ENCODE measurements around the gene RPAP3.
"Not testable (repeated sequence)": the region's sequence is repeated elsewhere in the genome, so short reads cannot be mapped to it uniquely, and the experiment has no call there.

The RPAP3 gene

DNA sequence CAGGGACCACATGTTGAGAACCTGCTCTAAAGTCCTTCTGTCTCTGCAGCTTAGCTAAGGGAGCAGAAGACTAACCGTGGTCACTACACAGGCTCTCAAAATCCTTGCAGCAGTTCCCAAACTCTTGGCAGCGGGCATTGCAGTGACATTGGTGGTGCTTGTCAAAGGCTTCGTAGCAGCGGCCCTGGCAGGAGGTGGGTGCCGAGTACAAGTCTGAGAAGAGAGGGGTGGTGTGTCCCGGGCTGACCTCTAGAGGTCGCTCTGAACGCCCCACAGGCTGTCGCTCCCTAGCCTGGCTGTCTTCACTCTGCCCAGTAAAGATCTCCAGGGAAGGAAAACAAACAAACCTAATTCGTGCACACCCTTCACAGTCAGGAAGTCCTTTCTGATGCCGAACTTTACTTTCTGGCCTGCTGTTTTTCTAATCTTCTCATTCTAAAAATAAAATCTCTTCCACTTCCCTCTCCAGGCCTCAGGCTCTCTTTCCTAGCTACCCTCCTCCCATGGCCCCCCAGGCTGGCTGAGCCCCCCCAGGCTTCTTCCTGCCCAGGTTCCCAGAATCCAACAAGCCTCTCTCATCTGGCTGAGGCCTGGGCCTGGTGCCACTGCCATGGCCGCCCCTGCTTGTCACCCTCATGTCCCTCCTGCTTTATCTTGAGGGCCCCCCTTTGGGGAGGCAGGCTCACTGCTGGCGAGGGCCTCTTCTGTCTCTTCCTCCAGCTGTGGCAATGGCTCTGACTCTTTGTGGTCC is 11.8 kb upstream of the RPAP3 start:
- peak; percentile 19 for DNase-seq

DNA sequence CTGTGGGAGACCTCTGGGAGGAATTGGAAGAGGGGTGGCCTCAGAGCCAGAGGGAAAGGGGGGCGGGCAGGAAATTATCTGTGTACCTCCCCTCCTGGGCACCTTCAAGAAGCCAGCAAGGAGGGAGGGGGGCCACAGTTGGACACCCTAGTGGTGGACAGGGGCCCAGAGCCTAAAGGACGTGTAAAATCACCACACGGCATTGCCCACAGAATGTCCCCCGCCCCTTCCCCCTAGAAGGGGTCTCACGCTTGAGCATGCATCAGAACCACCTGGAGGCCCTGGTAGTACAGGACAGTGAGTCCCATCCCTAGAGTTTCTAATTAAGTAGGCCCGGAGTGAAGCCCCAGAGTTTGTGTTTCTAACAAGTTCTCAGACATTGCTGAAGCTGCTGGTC is 11.2 kb upstream of the RPAP3 start:
- no peak for DNase-seq

DNA sequence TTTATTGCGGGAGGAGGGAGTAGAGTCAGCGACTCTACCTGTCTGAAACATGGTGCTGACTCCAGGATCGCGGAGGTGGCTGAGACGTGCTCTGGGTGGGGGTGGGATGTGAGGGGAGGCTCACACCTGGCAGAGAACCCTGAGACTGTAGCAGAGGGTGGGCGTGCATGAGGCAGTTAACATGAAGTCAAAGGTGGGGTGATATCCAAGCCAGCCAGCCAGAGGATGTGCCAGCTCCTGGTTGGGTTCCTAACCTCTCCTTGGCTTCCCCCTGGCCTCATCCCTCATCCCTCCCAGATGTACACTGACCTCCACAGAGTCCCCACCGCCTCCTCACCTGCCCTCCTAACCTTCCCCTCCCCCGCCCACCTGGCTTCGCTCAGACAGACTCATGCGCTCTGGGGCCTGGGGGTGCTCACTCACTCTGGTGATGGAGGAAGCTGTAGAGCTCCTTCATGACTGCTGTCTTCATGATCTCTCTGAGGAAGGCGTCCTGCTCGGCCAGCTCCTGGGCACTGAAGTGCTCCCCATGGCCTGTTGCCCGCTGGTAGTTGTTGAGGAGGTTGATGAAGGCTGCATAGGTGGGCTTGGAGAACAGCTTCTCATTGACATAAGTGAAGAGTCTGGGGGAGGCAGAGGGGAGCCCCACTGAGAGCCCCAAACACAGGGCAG is 10.2 kb upstream of the RPAP3 start:
- DNase-seq, result no peak

DNA sequence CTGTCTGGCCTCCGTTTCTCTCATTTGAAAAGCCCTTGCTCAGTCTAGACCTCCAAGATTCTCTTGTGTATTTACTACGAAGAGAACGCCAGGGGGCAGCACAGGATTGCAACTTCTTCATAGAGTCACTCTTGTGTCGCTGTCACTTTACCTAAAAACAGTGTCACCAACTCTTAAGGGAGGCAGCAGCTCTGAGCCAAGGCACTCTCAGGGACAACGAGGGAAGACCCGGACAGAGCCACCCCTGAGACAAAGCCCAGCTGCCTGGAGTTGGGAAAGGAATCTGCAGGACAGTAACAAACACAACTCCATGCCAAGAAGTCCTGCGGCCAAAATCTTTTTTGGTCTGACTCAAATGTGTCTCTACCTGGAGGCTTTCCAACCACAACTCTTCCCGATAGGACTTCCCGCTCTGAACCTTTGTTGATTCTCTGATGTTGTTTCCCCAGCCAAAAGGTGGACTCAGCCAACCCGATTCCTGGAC is 9.6 kb upstream of the RPAP3 start:
- DNase-seq, result peak; percentile 67

DNA sequence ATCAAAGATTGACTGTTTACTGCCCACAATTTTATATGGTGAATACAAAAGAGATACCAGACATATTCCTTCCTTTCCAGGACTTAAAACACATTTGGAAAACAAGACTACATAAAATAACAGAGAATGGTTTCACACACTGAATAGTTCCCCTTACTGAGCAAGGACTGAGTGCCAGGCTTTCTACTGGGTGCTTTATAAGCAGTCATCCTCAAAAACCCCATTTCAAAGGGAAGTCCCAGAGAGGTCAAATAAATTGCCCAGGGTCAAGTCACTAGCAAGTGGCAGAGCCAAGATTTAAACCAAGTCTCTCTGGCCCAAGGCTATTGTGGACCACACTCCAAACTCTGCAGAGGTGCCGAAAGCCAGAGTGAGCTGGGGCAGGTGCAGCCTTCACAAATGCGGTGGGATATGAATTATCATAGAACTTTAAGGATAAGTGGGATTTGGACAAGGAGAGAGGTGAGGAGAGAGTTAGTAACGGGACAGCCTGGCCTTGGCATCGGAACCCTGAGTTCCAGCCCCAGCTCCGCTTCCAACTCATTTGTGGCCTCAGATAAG is 9.1 kb upstream of the RPAP3 start:
- DNase-seq, result no peak

DNA sequence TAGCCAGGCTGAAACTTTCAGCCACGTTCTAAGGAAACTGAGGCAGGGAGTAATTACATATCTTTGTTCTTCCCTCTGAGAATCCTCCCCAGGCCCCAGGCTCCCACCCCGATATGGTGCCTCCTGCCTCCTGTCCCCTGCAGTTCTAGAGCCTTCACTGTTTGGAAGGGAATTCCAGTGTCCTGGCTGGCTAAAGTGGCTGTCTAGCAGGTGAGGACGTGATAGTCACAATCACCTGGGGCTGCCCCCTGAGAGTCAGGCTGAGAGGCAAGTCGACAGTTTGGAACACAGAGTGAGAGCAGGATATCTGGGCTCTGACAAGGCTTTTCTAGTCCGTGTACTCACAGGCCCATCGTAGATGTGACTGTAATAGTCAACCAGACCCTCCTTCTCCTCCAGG is 6.3 kb upstream of the RPAP3 start:
- no peak for DNase-seq

DNA sequence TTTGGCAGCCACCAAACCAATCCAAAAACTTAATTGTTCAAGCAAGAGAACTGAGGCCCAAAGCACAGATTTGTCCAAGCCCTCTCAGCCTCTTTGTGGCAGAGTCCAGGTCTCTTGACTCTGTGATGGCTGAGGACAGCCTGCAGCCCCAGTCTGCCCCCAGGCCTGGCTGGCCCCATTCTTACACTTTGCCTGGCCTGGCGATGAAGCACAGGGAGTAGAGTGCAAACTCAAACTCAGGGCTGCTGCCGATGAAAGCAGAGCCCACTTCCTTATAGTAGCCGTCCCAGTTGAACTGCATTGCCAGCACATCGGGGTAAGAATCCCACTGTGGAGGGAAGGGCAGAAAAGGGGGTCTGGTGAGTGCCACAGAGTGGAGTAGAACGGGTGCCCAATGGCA is 5.6 kb upstream of the RPAP3 start:
- no peak for DNase-seq

DNA sequence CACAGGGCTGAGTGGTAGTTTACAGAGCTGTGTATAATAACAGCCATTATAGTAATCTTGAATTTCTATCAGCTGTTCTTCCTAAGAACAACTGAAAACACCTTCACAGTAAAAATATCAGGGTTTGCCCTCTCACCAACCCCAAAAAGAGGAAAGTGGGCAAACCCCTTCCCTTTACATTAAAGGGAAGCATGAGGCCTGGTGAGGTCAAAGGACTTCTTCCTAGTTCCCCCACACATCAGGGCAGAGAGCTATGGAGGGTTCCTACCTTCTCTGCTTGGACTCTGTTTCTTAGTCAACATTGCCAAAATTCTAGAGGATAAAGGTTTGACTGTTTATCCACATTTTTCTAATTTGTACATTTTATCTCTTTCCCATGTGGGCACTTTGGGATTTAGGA is 4.4 kb upstream of the RPAP3 start:
- DNase-seq, result no peak

DNA sequence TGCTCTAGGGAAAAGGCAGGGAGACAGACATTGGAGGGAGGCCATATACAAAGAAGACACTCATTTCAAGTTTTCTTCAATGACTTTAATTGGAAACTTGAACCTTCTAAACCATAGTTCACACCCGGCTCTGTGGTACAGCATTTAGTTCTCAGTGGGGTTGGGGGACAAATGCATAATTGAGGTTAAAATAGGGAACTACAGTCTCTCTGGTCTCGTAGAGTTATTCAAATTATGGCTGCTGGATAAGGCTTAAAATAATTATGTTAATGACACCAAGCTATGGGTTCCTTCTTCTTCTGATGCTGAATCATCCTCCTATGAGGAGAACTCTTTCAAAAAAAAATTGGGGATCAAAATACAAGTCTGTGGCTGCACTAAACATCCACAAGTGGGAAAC is 3.8 kb upstream of the RPAP3 start:
- no peak for DNase-seq

DNA sequence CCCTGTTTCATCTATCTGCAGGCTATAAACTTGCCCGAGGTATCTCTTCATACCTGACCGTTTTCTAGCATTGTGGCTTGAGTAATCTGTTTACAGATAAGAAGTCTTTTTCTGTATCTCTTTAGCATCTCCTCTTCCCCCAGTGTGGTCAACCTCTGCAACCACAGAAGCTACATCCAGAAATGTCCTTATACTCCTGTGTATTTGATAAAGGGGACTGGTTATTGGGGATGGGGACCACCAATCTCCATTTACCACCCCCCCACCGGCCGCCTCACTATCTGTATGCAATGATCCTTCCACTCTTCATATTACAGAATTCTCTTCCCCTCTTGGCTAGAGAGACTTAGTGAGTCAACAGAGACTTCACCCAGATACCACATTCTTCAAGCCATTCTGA is 3.4 kb upstream of the RPAP3 start:
- no peak for DNase-seq

DNA sequence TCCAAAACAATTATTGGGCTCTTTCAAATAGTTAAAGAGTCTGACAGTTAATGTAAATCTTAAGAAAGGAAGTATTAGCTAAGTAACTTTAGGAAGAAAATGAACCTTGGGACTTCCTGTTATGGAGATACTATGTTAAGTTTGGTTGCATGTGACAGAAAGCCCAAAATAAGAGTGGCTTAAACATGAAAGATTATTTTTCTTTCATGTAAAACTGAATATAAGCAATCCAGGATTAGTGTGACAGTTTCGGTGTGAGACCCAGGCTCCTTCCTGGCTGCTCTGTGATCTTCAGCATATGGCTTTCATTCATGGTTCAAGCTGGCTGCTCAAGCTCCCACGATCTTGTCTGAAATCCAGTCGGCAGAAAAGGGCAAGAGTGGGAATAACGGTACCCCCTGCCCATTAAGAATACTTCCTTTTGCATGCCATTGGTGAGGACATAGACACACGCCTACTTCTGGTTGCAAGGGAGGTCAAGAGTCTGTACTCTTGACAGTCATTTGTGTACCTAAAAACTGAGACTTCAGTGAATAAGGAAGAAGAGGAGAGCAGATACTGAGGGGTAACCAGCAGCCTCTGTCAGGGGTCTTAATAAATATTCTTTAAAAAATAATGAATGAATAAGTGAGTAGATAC is 2.2 kb upstream of the RPAP3 start:
- no peak for DNase-seq

DNA sequence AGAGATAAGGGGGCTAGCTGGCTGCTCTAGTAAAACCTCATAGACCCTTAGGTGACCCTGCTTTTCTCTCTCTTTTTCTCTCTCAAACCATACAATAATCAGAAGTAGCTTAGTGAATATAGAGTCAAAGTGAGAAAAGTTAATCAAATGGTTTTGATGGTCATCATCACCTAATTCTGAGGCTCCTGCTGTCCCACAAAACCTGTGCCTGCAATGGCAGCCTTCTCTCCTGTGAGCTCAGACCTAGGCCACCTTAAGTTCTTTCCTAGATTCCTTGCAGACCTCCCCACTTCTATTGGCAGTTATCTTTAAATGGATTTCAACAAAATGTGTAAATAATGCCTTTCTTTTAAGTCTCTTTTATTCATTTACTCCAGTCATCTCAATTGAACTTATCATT is 1.5 kb upstream of the RPAP3 start:
- DNase-seq, result no peak

DNA sequence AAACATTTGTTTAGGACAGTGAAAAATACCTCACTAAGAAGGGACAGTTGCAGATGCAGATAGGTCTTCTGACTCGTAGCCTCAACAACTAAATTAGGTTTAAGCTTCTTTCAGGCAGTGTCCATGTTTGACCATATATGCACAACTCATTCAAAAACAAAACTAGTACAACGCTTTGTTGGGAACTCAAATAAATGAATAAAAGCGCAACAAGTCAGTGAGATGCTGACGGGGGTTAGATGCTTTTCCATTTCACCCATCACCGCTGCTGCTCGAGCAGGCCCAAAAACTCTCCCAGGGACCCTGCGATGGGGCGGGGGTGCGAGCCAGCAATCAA is 633 bp downstream of the RPAP3 start:
- DNase-seq, result no peak

DNA sequence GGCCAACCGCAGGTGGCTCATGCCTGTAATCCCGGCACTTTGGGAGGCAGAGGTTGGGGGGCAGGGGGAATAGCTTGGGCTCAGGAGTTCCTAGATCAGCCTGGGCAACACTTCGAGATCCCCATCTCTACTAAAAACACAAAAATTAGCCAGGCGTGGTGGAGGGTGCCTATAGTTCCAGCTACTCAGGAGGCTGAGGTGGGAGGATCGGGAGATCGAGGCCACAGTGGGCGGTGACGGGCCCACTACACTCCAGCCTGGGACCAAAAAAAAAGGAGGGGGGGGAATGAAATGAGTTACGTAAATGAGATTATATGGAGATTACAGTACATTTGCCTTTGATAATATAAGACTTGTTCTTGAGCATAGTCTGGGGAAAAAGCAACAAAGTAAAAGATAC is 1.1 kb downstream of the RPAP3 start:
- no peak for DNase-seq

DNA sequence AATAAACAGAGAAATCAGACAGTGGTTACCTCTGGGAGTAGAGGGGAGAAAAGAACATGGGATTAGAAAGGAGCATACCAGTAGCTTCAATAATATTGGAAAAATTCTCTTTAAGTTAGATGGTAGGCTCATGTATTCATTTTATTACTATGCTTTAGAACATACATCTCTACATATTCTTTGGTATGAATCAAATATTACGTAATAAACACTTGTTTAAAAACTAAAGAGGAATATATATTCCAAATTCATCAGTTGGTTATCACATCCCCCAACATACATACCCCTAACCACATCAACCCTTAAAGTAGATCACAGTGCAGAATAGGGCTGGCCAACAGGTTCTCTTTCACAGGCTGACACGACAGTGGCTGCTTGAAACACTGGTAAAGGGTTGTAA is 5.6 kb downstream of the RPAP3 start:
- DNase-seq, result no peak

DNA sequence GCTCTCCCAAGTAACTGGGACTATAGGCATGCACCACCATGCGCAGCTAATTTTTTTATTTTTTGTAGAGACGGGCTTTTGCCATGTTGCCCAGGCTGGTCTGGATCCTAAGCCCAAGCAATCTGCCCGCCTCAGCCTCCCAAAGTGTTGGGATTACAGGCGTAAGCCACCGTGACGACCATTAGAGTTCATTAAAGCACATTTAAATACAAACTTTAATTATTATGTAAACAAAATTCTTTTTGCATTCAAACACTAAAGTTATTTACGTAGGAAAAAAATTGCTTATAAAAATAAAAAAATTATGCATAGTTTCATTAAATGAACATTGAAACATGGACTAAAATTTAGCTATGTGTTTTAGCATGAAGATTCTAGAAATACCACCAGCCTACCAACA is 7.2 kb downstream of the RPAP3 start:
- DNase-seq, result no peak

DNA sequence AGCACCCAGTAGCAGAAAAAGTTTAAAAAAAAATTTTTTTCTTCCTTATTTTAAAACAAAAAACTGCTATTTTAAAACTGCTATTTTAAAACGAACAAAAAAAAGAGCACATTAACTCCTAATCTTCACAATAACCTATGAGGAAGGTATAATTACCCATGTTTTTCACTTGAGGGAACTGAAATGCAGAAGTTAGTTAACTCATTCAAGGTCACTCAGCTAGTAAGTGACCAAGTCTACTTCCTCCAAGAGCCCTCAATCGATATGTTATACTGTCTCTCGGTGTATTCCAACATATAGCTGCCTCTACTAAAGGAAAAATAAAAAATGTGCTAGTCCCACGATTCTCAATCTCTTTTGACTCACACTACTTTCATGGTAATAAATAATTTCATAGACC is 7.8 kb downstream of the RPAP3 start:
- no peak for DNase-seq

DNA sequence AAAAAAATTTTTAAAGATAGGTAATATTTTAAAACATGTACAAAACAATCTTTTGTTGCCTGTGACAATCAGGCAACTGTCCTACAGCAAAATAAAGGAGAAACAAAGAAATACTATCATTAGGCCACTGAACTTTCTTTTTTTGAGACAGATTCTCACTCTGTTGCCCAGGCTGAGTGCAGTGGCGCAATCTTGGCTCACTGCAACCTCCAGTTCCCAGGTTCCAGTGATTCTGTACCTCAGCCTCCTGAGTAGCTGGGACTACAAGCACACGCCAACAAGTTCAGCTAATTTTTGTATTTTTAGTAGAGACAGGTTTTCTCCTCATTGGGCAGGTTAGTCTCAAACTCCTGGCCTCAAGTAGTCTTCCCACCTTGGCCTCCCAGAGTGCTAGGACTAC is 16.6 kb downstream of the RPAP3 start:
- DNase-seq, result no peak

DNA sequence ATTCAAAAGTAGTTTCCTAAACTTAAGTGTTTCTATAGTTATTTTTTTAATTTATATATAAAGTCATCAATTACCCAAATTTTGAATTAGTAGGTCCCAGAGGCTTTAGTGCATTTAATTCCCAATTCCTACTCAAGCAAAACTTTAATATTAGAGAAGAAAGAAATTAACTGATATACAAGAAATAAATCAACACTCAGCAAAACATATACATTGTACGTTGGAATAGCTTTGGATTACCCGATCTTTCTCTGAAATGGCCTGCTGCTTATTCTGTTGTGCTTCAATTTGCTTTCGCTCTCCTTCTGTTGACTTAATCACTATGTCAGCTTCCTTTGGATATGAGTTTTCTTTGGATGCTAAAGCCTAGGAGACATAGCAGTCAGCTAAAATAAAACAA is 18.2 kb downstream of the RPAP3 start:
- DNase-seq, result no peak

DNA sequence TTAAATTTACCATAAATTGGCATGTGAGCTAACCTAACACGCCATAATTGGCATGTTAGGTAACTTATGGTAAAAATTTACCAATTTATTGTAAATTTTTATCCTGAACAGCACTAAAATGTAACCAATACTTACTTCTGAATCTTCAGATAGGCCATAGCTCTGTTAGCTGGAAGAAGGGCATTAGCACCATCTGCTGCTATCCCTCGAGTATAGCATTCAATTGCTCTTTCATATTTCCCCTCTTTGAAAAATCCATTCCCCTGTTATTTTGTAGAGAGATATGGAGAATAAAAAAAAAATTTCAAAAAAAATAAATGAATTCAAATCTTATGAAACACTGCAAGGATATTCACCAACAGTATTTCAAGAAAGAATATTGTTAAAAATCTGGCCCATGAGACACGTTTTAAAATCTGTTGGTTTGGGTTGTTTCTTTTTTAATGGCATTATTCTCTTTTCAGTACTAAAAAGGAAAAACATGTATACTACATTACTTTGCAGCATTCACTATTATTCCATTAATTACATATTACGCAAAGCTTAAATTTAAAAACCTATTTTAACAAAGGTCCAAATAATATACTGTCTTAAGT is 19.1 kb downstream of the RPAP3 start:
- DNase-seq, result no peak

DNA sequence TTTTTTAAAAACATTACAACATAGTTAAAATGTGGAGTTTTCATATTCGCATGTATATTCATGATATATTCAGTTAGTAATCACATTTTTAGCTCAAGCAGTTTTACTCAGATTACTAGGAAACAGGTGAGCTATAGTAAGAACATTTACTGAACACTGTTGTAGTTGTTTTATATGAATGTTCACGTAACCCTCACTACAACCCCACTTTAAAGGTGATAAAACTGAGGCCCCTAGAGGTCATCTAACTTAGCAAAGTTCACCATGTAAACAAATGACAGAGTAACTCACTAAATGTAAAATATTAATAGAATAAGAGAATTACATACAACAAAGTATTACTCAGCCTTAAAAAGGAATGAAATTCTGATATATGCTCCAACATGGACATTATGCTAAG is 26.0 kb downstream of the RPAP3 start:
- no peak for DNase-seq

DNA sequence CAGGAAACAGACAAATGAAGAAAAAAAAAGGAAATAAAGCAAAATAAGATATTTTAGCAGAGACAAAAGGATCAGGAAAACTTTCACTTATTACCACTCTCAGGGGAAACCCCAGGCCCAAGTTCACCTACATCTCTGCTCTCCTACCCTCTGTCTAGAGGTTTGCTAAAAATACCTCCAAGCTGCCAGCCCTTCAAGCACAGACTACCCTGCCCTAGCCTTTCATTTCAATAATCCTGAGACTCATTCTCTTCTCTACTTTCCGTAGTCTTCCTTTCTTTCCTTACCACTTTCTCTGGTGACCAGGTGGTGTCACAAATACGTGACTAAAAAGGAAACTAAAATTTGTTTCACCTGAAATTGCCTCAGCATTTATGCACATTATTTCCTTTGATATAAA is 33.8 kb downstream of the RPAP3 start:
- DNase-seq, result no peak

DNA sequence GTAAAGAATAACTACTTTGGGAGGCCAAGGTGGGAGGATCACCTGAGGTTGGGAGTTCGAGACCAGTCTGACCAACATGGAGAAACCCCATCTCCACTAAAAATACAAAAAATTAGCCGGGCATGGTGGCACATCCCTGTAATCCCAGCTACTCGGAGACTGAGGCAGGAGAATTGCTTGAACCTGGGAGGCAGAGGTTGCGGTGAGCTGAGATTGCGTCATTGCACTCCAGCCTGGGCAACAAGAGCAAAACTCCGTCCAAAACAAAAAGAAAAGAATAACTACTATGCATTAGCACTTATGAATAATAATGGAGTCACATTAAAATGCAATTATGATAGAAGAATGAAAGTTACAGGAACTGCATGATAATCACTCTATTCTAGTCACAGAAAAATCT is 37.9 kb downstream of the RPAP3 start:
- DNase-seq, result not testable (repeated sequence)

Data from activated T-cell treated with anti-CD3 and anti-CD28 coated beads for 4 hours (primary cell).